ENCODE measurements around the gene OR10V1. TPM values are rescaled to one million over a fixed set of nuclear protein-coding genes. Genes with fewer than 3 reads are reported as not detected.

OR10V1 gene
- total and polyA plus RNA-seq, 9 of the 15 experiments (the other 6 are each of a cell fraction or from before 2014, with no cell fraction given): not detected

DNA sequence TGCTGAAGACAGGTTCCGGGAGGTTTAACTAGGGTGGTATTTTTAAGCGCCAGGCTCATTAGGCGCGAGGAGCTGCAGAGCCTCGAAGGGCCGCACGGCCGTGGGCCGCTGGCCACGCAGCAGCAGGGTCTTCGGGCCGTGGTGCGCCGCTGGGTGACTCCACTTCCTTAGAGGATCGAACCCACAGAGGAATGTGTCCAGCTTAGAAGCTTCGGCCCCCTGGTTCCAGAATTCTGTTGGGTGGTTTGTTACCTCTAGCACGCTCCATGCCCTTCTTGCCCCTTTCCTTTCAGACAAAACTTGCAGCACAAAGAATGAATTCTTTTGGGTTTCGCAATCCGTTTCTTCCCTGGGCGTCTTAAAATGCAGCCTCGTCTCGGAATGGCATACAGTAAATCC, 44.0 kb downstream of the OR10V1 start (continued):
- TF ChIP-seq MLLT1 (IDR thresholded peaks at IDR 0.05) (peak; percentile 43 to 57; a peak in 1 of 4 replicates), MYBL2 (IDR thresholded peaks at IDR 0.05; ENCODE audit: low read depth) (0 out of 2 replicates have a peak, but pooled peaks have one; percentile 50), MYBL2 (CRISPR knock-in tag; IDR thresholded peaks at IDR 0.05; ENCODE audit: borderline replicate concordance) (no peak), KLF6 (CRISPR knock-in tag; IDR thresholded peaks at IDR 0.05; ENCODE audit: borderline replicate concordance) (no peak), PHF8 (IDR thresholded peaks at IDR 0.05; ENCODE audit: borderline replicate concordance, low read length) (peak; percentile 39; the same call in 1 of the 2 replicates), BACH1 (tag; IDR thresholded peaks at IDR 0.05) (peak; percentile 43; the same call in 1 of the 2 replicates), GTF2E2 (tag; IDR thresholded peaks at IDR 0.05) (peak; percentile 58; the same call in 1 of the 2 replicates)
- TF ChIP-seq, protein P1, sequence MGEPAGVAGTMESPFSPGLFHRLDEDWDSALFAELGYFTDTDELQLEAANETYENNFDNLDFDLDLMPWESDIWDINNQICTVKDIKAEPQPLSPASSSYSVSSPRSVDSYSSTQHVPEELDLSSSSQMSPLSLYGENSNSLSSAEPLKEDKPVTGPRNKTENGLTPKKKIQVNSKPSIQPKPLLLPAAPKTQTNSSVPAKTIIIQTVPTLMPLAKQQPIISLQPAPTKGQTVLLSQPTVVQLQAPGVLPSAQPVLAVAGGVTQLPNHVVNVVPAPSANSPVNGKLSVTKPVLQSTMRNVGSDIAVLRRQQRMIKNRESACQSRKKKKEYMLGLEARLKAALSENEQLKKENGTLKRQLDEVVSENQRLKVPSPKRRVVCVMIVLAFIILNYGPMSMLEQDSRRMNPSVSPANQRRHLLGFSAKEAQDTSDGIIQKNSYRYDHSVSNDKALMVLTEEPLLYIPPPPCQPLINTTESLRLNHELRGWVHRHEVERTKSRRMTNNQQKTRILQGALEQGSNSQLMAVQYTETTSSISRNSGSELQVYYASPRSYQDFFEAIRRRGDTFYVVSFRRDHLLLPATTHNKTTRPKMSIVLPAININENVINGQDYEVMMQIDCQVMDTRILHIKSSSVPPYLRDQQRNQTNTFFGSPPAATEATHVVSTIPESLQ (CRISPR knock-in tag; IDR thresholded peaks at IDR 0.05): peak; percentile 62; the same call in 1 of the 2 replicates
- TF ChIP-seq, protein P2, sequence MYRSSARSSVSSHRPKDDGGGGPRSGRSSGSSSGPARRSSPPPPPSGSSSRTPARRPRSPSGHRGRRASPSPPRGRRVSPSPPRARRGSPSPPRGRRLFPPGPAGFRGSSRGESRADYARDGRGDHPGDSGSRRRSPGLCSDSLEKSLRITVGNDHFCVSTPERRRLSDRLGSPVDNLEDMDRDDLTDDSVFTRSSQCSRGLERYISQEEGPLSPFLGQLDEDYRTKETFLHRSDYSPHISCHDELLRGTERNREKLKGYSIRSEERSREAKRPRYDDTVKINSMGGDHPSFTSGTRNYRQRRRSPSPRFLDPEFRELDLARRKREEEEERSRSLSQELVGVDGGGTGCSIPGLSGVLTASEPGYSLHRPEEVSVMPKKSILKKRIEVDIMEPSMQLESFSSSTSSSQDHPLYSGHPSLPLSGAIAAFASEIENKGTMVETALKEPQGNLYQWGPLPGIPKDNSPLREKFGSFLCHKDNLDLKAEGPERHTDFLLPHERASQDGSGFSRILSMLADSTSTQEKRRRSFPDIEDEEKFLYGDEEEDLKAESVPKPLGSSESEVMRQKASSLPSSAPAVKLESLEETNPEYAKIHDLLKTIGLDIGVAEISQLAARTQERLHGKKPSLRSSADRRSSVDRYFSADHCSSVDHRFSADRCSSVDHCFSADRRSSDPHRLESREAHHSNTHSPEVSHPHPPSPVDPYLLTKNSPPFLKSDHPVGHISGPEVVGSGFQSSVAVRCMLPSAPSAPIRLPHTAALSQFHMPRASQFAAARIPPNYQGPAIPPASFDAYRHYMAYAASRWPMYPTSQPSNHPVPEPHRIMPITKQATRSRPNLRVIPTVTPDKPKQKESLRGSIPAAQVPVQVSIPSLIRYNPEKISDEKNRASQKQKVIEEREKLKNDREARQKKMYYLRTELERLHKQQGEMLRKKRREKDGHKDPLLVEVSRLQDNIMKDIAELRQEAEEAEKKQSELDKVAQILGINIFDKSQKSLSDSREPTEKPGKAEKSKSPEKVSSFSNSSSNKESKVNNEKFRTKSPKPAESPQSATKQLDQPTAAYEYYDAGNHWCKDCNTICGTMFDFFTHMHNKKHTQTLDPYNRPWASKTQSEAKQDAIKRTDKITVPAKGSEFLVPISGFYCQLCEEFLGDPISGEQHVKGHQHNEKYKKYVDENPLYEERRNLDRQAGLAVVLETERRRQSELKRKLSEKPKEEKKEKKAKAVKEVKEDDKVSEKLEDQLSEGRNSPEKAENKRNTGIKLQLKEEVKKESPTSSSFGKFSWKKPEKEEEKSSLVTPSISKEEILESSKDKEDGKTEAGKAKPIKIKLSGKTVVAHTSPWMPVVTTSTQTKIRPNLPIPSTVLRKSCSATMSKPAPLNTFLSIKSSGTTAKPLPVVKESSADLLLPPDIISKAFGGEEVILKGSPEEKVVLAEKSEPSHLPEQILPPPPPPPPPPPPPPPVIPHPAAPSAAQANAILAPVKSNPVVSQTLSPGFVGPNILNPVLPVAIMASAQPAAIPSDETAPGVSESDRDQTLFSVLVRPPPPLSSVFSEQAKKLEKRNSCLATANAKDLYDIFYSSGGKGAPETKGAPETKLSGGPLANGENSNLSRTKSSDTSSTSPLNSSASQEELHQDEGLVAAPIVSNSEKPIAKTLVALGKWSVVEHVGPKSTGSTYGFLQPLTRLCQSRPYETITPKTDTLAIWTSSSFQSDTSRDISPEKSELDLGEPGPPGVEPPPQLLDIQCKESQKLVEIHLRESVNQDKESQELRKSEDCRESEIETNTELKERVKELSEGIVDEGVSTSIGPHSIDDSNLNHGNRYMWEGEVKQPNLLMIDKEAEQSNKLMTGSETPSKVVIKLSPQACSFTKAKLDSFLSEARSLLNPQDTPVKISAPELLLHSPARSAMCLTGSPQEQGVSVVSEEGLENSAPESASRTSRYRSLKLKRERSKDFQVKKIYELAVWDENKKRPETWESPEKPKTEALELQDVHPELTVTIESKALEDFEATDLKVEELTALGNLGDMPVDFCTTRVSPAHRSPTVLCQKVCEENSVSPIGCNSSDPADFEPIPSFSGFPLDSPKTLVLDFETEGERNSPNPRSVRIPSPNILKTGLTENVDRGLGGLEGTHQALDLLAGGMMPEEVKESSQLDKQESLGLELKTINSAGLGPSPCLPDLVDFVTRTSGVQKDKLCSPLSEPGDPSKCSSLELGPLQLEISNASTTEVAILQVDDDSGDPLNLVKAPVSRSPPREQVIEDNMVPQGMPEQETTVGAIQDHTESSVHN (IDR thresholded peaks at IDR 0.05; ENCODE audit: borderline replicate concordance in 1 of 2, low read depth in 1 of 2): 0 out of 4 replicates have a peak, but pooled peaks of 1 of the 2 experiments have one; percentile 1
- TF ChIP-seq, protein P3, sequence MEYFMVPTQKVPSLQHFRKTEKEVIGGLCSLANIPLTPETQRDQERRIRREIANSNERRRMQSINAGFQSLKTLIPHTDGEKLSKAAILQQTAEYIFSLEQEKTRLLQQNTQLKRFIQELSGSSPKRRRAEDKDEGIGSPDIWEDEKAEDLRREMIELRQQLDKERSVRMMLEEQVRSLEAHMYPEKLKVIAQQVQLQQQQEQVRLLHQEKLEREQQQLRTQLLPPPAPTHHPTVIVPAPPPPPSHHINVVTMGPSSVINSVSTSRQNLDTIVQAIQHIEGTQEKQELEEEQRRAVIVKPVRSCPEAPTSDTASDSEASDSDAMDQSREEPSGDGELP (CRISPR knock-in tag; IDR thresholded peaks at IDR 0.05; ENCODE audit: borderline replicate concordance): 0 out of 2 replicates have a peak, but pooled peaks have one; percentile 25
